VCaP (cell line): ENCODE measurements around the gene PKHD1.

Experiments
- H3K27ac ChIP-seq: fragments of 450-650 bp; 2 replicates; pipeline ENCODE4 v1.5.1; 2017
- TF ChIP-seq, protein P1 (sequence below): fragments of 450-650 bp; conservative IDR thresholded peaks from 2 replicates; pipeline ENCODE4 v1.5.1; 2017; ENCODE audit warnings: mild to moderate bottlenecking, moderate library complexity

PKHD1 gene

DNA sequence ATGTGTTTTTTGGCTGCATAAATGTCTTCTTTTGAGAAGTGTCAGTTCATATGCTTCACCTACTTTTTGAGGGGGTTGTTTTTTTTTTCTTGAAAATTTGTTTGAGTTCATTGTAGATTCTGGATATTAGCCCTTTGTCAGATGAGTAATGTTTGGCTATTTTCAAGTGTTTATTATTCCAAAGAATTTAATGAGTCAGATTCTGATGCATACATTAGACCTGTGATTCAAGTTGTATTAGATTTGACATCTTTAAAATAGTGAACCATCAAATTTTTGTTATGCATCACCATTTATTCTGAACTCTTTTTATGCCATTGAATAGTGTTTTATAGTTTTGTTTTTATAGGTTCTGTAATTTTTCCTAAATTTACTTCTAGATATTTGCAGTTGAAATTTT, 319.3 kb downstream of the PKHD1 start:
- no peak overlapping the region for H3K27ac ChIP-seq
- TF ChIP-seq, protein P1, sequence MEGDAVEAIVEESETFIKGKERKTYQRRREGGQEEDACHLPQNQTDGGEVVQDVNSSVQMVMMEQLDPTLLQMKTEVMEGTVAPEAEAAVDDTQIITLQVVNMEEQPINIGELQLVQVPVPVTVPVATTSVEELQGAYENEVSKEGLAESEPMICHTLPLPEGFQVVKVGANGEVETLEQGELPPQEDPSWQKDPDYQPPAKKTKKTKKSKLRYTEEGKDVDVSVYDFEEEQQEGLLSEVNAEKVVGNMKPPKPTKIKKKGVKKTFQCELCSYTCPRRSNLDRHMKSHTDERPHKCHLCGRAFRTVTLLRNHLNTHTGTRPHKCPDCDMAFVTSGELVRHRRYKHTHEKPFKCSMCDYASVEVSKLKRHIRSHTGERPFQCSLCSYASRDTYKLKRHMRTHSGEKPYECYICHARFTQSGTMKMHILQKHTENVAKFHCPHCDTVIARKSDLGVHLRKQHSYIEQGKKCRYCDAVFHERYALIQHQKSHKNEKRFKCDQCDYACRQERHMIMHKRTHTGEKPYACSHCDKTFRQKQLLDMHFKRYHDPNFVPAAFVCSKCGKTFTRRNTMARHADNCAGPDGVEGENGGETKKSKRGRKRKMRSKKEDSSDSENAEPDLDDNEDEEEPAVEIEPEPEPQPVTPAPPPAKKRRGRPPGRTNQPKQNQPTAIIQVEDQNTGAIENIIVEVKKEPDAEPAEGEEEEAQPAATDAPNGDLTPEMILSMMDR, result no peak

DNA sequence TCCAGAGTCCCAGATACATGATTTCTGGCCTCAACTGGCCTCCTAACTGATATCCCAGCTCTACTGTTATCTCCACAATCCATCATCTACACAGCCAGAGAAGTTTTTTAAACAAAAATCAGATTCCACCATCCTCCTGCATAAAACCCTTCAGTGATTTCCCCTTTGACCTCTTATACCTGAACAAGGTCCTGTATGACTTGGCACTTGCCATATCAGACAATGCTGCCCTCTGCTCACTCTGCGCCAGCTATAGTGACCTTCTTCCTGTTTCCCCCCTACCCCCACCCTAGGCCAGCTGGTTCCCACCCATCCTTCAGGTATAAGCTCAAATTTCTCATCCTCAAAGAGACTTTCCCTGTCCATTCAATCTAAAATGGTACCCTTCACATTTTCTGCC, 322.2 kb downstream of the PKHD1 start:
- TF ChIP-seq, protein P1, result no peak
- H3K27ac ChIP-seq, result no peak overlapping the region

DNA sequence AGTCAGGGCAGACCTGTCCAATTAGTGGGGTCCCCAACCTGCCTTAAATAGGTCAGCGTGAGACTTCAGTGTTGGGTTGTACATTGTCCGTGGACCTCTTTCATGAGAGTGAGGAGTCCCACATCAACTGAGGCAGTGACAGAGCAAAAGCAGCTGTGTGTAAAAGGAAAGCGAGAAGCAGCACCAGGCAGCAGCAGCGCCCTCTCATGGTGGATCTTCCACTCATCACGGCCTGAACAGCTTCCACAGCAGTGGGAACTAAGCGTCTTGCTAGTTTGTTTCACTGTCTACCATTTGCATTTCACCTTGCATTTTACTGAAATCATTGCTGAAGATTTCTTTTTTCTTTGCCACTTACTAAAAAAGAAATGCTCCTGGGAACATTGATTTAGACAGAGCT, 333.8 kb downstream of the PKHD1 start:
- no peak overlapping the region for H3K27ac ChIP-seq
- TF ChIP-seq, protein P1, result no peak

DNA sequence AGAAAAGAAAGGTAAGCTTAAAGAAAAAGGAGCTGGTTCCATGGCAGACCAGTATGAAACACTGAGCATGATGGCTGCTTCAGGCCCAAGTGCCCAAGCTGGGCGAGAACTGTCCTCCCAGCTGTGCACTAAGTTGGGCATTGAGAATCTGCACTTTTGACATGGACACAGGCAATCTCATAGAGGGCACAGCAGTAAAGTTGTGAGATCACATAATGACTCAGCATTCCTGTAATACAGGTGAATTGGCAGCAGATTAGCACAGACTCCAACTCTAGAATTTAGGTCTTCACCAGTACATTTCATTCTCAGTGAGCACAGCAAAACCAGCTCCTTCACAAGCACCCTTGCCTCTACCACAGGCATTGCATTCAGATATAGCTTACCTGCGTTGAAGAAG, 343.4 kb downstream of the PKHD1 start:
- TF ChIP-seq, protein P1, result no peak
- H3K27ac ChIP-seq, result no peak overlapping the region

DNA sequence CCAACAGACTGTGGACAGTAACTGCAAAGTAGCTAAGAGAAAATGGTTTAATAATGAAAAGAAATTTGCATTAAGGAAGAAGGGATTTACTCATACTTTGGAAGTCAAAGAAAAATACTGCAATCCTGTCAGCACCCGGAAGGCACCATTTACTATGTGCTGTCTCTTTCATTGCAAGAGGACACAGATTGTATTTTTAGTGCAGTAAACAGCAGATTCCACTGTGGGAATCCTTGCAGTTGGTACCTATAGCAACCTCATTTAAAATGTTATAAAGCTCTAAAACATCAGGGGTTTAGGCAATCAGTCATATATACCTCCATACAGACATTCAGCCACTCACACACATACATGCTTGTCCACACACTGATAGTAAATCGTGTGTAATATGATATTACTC, 346.8 kb downstream of the PKHD1 start:
- H3K27ac ChIP-seq, result no peak overlapping the region
- TF ChIP-seq, protein P1, result no peak

DNA sequence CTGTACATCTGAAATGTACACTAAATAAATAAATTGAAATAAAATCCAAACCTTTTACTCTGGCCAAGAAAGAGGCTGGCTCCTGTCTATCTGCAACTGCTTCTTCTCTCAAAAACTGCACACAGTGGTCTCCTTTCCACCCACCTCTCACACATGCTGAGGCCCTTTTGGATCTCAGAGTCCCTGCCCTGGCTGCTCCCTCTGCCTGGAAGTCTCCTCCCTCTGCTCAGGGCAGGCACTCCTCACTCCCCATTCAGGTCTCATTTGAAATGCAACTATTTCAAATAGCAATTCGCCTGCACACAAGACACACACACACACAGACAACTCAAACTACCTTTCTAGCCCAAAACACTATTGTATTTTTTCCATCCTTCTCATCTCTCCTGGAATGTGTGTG, 348.8 kb downstream of the PKHD1 start:
- peak overlapping the region; percentile 85 for H3K27ac ChIP-seq
- TF ChIP-seq, protein P1, result no peak

DNA sequence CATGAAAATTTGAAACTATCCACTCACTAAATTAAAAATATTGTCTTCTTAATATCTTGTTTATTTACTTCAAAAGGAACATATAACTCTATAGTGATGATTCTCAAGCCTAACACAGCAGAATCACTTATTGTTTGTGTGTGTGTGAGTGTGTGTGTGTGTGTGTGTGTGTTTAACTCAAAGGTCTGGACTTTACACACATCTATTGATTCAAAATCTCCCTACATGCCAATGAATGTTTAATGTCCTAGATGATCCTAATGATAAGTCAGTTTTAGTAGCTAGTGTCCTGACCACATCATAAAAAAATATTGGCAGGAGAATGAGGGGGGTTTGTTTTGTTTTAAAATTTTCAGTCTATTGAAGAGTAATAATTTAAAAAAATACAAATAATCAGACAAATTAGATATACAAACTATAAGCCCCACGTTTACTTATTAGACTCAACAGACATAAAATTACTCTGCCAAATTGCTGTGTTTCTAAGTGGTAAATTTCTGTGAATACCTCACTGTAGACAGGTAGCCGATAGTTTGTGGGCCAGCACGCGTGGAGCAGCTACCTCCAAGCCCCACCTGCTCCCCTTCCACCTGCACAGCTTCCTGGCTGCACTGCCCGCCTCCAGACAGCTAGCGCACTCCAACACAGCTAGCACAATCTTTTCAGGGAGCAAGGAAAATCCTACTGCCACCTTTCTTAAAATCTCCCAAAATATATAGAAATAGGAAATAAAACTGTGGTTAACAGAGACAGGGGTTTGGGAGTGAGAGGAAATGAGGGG, 349.6 kb downstream of the PKHD1 start:
- peak overlapping the region; percentile 85 for H3K27ac ChIP-seq
- TF ChIP-seq, protein P1, result no peak
